Occipital lobe (tissue), 2 donors: ENCODE data around the gene ACACA. TPM values are rescaled to one million over a fixed set of nuclear protein-coding genes. Genes with fewer than 3 reads are reported as not detected.
A peak's percentile ranks its signal among the peaks of the same experiment; 100 is the strongest.

Source experiments
- DNase-seq: peaks from one replicate; lab custom pipeline; 2025; lab: John Stamatoyannopoulos, UW
- total RNA-seq: library from RNA; depleted of rRNA; stranded (reverse); fragments of >200 nt; gene quantifications from one replicate; pipeline ENCODE4 v1.2.3, GENCODE V29; 2014

The ACACA gene
- total RNA-seq, 1 donor from 2014 or later = 92.0 TPM

DNA sequence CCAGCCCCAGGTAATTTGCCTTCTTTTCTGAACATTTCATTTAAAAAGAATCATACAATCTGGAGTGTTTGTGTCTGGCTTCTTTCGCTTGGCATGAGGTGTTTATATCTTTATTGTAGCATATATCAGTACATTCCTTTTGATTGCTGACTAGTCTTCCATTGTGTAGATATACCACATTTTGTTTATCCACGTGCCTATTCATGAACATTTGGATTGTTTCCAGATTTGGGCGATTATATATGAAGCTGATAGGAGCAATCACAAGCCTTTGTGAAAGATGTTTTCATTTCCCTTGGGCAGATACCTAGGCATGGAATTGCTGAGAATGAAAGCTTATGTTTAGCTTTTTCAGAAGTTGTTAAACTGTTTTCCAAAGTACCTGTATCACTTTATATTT, 337.5 kb downstream of the ACACA start:
- no peak for DNase-seq

DNA sequence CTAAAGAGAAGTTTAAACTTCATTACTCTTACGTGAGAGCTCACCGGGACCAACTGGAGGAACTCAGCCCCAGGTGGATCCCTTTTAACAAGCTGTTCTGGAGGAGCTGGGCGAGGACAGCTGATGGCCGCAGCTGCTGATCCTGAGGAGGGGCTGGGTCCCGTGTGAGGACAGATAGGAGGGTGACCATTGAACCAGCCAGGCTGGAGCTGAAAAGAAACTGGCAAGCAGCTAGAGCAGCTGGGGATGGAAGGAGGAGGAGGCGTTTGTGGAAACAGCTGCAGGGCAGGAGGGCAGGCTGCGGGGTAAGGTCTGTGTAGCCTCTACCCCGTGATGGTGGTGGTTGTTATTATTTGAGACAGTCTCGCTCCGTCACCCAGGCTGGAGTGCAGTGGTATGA, 338.4 kb downstream of the ACACA start:
- no peak for DNase-seq

DNA sequence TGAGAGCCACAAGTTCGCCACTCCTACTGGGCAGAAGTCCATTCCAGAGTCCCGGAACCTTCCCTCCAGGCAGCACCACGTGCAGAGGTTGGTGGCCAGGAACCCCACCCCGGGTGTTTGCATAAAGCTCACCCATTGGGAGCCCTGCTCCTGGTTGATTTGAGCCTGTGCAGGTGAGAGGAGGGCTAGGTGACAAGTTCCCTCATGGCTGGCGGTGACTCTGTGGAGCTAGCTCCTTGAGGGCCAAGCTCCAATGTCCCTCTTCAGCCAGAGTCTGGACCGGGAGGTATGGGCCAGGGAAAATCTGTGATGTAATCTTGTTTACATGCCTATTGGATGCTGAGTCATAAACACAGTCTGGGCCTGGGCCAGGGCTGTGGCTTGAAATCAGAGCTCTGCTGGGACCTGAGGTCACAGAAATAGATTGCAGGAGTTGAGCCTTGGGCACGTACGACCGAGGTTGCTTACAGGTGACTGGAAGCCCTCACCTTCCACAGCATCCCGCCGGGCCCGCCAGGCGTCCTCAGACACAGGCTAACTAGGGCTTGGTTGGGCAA, 339.0 kb downstream of the ACACA start:
- DNase-seq = no peak

DNA sequence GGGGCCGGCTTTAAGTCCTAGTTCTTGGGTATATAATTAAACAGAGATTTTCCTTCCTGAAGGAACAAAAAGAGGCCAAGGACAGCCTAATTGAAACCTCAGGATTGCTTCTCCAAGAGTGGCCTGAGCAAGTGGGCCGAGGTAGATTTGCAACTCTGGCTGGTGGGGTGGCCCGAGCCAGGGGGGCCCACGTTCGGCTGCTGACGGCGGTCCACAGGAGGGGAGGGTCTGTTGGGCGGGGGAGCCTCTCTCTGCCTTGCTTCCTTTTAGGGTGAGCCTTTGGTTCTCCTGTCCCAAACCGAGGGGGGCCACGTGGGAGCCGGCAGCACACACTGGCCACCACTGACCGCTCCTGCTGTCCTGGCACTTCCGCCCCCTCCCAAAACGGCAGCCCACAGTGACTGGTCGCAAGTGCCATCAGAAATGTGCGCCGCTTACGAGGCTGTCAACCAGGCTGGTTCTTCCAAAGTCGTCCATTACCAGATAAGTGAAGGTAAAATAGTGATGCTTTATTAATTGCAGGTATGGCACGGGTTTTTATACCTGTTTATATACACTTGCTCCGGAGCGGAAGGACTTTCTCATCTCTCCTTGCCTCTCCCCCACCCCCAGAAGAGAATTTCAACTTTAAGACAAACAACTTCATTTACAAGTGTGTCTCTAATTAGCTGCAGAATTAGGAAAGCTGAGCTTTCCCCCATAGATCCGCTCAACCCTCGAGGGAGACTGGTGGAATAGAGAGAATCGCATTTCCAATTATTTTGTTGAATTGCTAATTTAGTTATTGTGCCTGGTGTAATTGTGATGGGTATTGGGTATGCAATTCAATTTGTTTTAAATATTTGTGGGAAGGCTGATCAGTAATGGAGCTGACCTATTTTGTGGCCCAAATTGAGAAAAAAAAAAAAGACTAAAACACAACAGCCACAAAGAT, 340.0 kb downstream of the ACACA start:
- DNase-seq = no peak

DNA sequence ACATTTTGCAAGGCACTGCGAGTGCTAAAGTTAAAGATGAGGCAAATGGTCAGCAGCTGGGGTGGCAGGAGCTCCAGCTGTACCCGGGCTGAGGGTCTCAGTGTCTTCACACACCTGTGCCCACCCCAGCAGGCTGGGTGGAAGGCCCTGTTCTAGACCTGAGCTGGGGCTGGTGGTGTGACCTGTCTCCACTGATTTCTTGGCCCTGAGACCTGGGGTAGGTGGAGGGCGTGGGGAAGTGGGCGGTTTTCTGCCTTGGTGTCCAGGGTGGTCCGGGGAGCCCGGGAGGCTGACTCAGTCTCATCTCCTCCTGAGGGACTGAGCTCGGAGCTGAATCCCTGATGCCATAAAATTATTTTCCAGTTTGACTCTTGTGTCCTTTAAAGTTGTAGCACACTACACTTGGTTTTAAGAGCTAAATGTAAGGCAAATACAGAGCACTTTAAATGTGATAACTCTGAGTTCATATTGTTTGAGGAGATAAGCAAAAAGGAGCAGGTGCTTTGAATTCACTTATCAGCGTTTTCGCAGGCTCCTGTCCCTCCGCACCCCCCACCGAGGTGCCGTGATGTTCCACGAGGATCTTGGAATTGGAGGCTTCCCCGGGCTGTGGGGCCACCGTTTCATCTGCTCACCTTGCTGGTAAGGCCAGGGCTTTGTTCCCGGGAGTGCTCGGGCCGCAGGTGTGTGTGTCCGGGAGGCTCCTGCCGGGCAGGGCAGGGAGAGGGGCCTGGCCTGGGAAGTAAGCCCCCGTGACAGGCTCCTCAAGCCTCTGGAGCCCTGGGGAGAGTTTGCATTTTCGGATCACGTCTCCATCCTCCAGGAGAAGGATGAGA, 340.9 kb downstream of the ACACA start:
- no peak for DNase-seq

DNA sequence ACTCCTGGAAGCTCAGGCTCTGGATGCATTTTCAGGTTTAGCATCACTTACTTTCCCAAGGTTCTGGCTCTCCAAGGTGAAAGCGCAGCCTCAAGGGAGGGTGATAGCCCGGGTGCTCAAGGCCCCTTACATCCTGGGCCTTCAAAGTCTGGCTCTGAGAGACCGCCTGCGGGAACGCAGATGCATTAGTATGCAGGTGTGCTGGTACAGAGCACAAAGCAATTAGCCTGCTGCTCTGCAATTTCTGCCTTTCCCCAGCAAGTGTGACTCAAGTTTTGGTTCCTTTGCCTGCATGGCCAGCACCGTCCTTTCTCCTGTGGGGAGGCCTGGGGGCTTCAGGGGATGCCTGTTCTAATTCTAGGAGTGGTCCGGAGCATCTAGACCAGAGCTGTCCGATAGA, 341.7 kb downstream of the ACACA start:
- no peak for DNase-seq

DNA sequence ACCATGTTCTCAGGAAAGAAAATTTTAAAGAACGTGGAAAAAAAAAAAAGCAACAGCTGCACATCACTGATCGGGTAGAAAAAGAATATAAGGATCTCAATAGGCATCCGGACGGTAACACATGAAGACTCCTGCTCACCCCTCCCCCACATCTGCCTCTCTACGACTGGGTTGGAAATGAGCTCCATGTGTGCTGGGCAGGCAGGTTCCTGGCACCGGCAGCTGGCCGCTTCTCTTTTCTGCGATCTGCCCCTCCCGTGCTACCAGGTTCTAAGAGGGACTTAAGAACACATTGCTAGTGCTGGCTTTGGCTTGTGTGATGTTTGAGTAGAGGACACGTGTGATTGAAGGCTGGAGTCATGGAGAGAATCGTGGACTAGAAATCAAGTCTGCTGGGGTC, 342.4 kb downstream of the ACACA start:
- no peak for DNase-seq

DNA sequence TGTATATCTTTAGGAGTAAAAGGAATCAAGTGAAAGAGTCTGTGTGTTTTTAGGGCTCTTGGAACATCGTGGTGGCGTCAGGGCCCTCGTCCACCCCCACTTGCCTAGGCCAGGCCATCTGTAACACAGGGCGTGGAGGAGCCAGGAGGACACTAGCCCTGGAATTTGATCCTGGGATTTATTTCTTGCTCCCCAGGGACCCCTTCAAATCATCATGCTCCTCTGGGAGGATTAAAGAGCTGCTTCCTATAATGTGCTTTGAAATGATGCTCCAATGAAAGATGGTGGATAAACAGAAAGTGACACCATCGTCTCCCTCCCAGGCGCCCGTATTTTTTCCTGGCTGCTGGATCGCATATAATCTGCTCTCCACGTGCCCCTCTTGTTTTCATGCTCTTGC, 344.6 kb downstream of the ACACA start:
- no peak for DNase-seq

DNA sequence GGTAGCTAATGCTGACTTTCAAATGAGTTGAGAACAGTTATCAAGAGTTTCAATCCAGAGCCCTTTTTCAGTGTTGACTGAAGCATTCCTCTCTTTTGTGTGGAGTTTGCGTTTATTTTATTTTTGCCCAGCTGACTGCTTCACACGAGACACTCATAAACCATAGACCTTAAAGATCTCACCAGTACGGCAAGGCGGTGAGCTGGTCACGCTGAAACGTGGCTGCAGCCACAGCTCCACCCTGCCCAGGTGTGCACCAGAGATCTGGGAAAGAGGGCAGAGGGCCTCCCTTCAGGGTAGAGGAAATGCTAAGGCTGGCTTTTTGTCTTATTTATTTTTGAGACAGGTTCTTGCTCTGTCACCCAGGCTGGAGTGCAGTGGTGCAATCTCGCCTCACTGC, 345.7 kb downstream of the ACACA start:
- no peak for DNase-seq

DNA sequence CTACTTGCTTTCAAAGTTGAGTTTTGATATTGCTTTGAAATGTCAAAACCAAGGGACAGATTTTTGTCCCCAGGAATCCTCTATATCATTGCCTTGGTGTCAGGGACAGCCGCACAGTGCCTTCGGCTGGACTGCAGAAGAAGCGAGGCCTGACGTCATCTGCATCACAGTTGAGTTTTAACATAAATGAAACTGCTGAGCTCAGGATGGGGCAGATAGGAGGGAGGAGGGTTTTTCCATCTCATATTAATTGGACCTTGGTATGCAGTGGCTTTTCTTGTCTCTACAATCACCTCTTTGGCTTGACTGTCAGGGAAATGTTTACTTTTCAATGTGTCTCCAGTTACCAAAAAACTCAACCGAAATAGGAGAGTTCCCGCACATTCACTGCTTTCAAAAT, 346.5 kb downstream of the ACACA start:
- no peak for DNase-seq

DNA sequence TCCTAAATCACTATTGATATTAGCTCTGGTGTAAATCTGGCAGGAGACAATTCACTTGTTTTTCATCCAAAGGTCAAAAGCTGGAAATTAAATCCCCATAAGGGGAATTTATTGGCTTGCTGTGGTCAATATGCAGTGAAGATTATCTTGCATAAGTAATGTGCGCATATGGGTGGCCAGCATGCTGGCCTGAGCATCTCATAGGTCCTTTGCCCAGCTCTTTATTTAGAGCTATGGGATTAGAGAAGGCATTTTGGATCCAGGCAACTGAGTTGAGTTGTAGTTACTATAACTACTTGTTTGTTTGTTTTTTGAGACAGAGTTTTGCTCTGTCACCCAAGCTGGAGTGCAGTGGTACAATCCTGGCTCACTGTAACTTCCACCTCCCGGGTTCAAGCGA, 347.1 kb downstream of the ACACA start:
- DNase-seq = no peak

DNA sequence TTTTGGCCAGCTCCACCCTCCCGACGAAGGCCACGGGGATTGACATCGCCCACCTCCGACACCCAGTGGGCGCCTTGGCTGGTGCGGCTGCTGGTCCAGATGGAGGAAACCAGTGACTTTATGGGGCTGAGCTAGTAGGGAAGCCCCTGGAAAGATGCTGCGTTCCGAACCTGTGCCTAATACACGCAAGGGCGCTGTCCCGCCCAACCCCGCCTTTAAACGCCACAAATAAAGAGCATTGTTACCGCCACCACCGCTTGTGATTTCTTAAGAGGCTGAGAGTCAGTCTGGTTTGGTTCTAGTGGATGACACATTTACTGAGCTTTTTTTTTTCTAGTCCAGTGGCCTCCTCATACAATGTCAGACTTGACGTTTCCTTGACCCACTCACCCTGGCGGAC, 350.0 kb downstream of the ACACA start:
- DNase-seq = no peak

DNA sequence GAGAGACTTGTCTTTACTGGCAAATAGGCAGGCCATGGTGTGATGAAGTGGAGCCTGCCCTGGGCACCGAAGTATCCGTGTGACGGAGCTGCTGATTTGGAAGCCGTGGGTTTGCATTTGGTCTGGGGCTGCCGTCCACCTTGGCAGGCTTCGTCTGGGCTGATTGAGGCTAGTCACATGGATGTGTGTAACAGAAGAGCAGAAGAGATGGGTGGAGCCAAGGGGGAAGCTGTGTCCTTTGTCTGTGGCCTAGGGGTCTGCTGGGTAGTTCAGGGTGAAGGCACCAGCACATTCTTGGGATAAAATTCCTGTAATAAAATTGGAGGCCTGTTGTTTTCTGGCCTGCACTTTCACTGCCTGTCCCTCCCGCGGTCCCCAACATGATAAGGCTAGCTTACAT, 351.7 kb downstream of the ACACA start:
- DNase-seq = no peak

DNA sequence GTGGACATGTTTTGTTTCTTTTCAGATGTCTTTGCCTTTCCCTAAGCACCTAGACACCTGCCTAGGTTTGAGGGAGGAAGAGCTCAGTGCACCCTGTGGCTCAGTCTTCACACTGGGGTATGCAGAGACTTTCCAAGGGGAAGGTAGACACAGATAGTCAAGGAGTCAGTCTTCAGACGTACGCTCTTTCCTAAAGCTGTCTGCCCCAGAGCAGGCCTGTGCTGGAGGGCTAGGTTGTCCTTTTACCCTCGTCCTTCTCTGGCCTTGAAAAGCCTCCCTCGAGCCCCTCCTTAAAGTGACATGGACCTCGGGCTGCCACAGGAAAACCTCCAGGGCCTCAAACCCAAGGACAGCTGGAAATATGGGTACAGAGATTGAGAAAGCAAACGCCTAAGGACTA, 354.2 kb downstream of the ACACA start:
- DNase-seq = no peak

DNA sequence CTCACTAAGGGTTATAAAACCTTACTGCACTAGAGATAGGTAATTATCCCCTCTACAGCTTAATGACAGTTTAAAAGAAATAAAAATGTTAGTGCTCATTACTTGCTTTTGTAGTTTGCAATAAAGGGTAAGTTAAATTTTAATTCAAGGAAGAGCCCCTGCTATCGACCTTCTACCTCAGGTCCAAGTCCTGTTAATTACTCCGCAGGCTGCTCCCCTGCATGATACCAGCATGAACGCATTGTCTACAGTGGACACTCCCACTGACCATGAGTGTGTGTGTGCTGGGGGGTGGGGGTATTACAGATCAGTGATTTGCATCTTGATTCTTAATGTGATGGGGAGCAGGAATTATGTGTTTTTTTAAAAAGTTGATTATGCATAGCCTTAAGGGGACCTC, 354.8 kb downstream of the ACACA start:
- no peak for DNase-seq

DNA sequence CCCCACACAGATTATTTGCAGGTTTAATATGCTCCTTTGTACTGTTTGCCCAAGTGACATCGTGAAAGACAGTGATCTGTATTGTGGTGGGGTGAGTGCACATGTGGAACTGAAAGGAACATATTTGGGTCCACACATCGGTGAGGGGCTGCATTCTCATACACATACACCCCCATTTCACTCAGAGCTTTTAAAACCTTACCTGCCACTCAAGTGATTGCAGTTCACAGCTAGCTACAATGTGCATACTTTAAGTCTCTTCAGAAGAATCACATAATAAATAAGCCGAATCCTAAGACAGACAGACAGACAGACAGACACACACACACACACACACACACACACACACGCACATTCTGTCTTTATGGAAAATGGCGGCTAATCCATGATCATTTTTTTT, 355.3 kb downstream of the ACACA start:
- DNase-seq = no peak

DNA sequence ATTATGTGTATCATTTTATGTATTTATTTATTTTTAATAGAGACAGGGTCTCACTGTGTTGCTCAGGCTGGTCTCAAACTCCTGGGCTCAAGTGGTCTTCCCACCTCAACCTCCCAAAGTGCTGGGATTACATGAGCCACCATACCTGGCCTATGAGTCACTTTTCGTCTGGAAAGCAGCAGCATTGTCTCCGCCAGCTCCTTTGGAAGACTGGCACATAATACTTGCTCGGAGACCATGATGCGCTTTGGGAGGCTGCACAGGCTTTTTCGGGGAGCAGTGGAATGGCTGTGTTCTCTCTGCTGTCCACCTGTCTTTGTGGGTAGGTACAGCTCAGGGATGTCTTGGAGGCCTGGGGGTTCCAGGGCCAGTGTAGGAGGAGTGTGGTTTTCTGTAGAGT, 355.7 kb downstream of the ACACA start:
- DNase-seq = no peak

DNA sequence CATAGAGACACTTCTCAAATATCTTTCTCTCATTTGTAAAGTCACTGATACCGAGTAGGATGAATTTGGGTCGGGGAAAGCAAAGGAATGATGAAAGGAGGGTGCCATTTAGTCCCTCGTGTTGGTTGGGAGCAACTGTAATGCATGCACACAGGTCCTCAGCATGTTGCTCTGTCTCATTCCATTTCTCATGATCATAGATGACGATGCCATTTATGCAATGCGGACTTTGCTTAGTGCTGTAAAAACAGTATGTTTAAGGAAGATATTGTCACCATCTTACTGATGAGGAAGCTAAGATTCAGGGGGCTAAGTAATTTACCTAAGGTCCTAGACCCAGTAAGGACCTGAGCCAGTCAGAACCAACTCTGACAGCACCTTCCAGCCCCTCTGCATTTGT, 357.8 kb downstream of the ACACA start:
- no peak for DNase-seq

DNA sequence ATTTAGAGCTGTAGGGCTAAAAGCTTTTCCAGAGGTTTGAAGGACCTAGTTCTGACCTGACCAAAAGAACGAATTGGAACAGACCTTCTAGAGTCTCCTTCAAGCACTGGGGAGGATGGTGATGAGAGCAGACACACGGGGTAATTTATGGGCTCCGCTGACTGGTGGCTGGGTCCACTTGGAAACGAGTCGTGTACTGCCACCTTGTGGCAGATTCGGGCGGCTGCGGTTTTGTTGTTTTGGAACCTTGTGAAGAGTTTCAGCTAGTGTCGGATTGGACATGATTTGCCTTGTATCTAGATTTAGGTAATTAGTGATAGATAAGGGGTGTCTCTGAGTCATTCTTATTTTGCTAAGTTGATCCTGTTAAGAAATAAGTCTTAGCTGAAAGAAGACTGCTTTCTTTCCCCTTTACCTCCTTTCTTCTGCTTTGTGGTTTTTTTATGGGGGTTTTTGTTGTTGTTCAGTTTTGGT, 359.0 kb downstream of the ACACA start:
- peak; percentile 75 for DNase-seq

DNA sequence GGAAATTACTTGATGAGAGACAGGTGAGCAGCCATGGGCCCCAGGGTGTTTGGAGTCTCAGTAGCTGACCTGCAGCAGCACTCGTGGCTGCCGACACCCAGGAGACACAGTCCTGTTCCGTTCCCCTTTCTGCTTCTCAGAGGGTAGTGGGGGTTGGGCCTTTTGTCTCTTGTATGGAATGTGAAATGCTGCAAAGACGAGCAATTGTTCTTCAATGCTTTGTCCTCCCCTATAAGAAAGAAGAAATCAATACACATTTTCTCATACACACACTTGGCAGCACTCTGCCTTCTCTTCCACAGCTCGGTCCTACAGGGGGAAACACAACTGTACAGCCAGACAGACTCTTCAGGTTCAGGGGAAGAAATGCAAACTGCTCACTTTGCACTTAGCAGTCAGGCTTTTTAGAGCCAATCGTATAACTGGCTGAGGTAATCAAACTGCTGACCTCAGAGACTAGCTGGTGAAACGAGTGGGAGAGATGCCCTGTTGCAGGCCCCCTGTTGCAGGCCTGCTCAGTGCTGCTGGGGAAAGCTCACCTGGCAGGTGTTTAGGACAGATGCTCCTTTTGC, 361.2 kb downstream of the ACACA start:
- no peak for DNase-seq

DNA sequence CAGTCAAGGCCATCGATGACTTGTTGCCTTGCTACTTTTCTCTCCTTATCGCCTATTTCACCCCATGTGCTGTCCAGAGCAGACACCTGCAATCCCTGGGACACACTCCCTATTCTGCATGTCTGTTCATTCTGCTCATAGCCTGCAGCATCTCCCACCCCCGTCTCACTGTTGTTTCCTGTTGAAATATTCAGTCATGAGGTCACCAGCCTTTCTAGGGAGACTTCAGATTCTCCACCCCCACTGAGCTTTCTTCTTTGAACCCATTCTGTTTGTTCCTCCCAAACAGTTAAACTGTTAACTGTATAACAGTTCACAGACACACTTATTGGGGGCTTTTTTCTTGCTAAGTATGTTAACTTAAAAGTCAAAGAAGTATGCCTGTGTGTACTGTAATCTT, 363.4 kb downstream of the ACACA start:
- no peak for DNase-seq

DNA sequence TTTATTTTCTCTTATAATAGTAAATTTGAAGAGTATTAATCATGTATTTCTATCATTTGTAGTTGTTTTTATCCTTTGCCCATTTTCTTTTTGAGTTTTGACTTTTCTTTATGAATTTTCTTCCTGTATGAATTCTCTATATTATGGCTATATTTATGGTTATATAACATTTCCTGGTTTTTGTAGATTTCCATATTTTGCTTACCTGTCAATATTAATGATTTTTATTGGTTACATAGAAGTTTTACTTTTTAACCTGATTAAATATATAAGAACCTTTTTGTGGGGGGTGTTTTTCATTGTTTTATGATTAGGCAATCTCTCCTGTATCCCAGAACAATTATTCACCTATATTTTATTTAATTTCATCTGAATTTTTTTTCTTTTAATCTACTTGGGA, 364.7 kb downstream of the ACACA start:
- DNase-seq = no peak
